ENCODE measurements around the gene ACRBP. TPM values are rescaled to one million over a fixed set of nuclear protein-coding genes. Genes with fewer than 3 reads are reported as not detected.
A peak's percentile ranks its signal among the peaks of the same experiment; 100 is the strongest.

ACRBP gene
- 0.32 TPM in 1 of 2 replicates, not detected in the other for total RNA-seq (2014; rRNA removed)
- not detected for polyA plus RNA-seq (2012)

- DNase-seq (ENCODE audit: low read depth): no peak
Measured at GRCh38 chr12:6647083-6647604, at the start of gene ACRBP. Gene ACRBP, minus strand, starts transcription at chr12:6647432. Its CDS starts 66 bp downstream, at chr12:6647366.

GRCh38 chr12:6695313-6696045 lies 48.2 kb upstream of the ACRBP start:
- no peak for DNase-seq (ENCODE audit: low read depth)

GRCh38 chr12:6694701-6695100 lies 47.5 kb upstream of the ACRBP start:
- DNase-seq (ENCODE audit: low read depth): no peak

- no peak for DNase-seq (ENCODE audit: low read depth)
Measured at GRCh38 chr12:6693832-6694355, 46.7 kb upstream of the ACRBP start.

- DNase-seq (ENCODE audit: low read depth): no peak
Measured at GRCh38 chr12:6692888-6693287, 45.7 kb upstream of the ACRBP start.

- DNase-seq (ENCODE audit: low read depth): peak; percentile 70
Measured at GRCh38 chr12:6691473-6691872, 44.2 kb upstream of the ACRBP start.

- peak; percentile 99 for DNase-seq (ENCODE audit: low read depth)
Measured at GRCh38 chr12:6688999-6689882, 42.0 kb upstream of the ACRBP start, which contains the start of gene ZNF384. Gene ZNF384, minus strand, starts transcription at chr12:6689375. Its CDS starts 9,855 bp downstream, at chr12:6679520.

- peak; percentile 12 for DNase-seq (ENCODE audit: low read depth)
Measured at GRCh38 chr12:6688543-6688998, 41.3 kb upstream of the ACRBP start.

GRCh38 chr12:6685814-6686213 lies 38.6 kb upstream of the ACRBP start:
- DNase-seq (ENCODE audit: low read depth): no peak

- peak; percentile 40 for DNase-seq (ENCODE audit: low read depth)
Measured at GRCh38 chr12:6684609-6685008, 37.4 kb upstream of the ACRBP start.

GRCh38 chr12:6676962-6677361 lies 29.7 kb upstream of the ACRBP start:
- no peak for DNase-seq (ENCODE audit: low read depth)

GRCh38 chr12:6672143-6672542 lies 24.9 kb upstream of the ACRBP start:
- no peak for DNase-seq (ENCODE audit: low read depth)

- no peak for DNase-seq (ENCODE audit: low read depth)
Measured at GRCh38 chr12:6667559-6668210, 20.5 kb upstream of the ACRBP start.

- DNase-seq (ENCODE audit: low read depth): no peak
Measured at GRCh38 chr12:6666211-6666610, 19.0 kb upstream of the ACRBP start.

GRCh38 chr12:6664902-6665301 lies 17.7 kb upstream of the ACRBP start:
- no peak for DNase-seq (ENCODE audit: low read depth)

GRCh38 chr12:6662906-6663742 lies 15.9 kb upstream of the ACRBP start, which contains the start of gene ING4:
Gene ING4, minus strand, starts transcription at chr12:6663119. Its CDS starts 18 bp downstream, at chr12:6663101.
- peak; percentile 100 for DNase-seq (ENCODE audit: low read depth)

- no peak for DNase-seq (ENCODE audit: low read depth)
Measured at GRCh38 chr12:6662602-6662905, 15.3 kb upstream of the ACRBP start.

GRCh38 chr12:6653987-6654386 lies 6.8 kb upstream of the ACRBP start:
- no peak for DNase-seq (ENCODE audit: low read depth)

GRCh38 chr12:6653342-6653741 lies 6.1 kb upstream of the ACRBP start:
- no peak for DNase-seq (ENCODE audit: low read depth)

- DNase-seq (ENCODE audit: low read depth): no peak
Measured at GRCh38 chr12:6652391-6652790, 5.2 kb upstream of the ACRBP start.

- no peak for DNase-seq (ENCODE audit: low read depth)
Measured at GRCh38 chr12:6650832-6651231, 3.6 kb upstream of the ACRBP start.
